Trophoblast cell (in vitro differentiated cells and primary cell): ENCODE results near the gene RASGEF1C.
A peak's percentile ranks its signal among the peaks of the same experiment; 100 is the strongest.

Source experiments
- DNase-seq, 2 donors: peaks; one replicate each; pipeline ENCODE4 v3.0.0-alpha.2; 2016
- H2AFZ ChIP-seq: 2 replicates; pipeline ENCODE4 v1.6.1; 2013; ENCODE audit warnings: low read length, moderate library complexity, mild to moderate bottlenecking; ENCODE audit not compliant: insufficient read depth, poor library complexity
- H2AK5ac ChIP-seq: 2 replicates; pipeline ENCODE4 v1.6.1; 2013; ENCODE audit warnings: mild to moderate bottlenecking, low read length
- H2BK120ac ChIP-seq: 2 replicates; pipeline ENCODE4 v1.6.1; 2013; ENCODE audit warnings: low read length, mild to moderate bottlenecking, moderate library complexity; ENCODE audit not compliant: insufficient read depth, poor library complexity
- H2BK12ac ChIP-seq: 2 replicates; pipeline ENCODE4 v1.6.1; 2013; ENCODE audit warnings: mild to moderate bottlenecking, low read length, moderate library complexity
- H2BK5ac ChIP-seq: 2 replicates; pipeline ENCODE4 v1.6.1; 2013; ENCODE audit warnings: low read length, low read depth, moderate library complexity, mild to moderate bottlenecking; ENCODE audit not compliant: poor library complexity
- H3K14ac ChIP-seq: 2 replicates; pipeline ENCODE4 v1.6.1; 2013; ENCODE audit warnings: mild to moderate bottlenecking, low read length
- H3K18ac ChIP-seq: 2 replicates; pipeline ENCODE4 v1.6.1; 2013; ENCODE audit warnings: mild to moderate bottlenecking, low read length
- H3K23ac ChIP-seq: 2 replicates; pipeline ENCODE4 v1.6.1; 2013; ENCODE audit warnings: low read length
- H3K27ac ChIP-seq: 2 replicates; pipeline ENCODE4 v1.5.1; 2013; ENCODE audit warnings: low read depth, mild to moderate bottlenecking, inconsistent platforms, low read length, moderate library complexity
- H3K27me3 ChIP-seq: 2 replicates; pipeline ENCODE4 v1.6.1; 2013; ENCODE audit warnings: inconsistent platforms, mild to moderate bottlenecking, low read length, moderate library complexity; ENCODE audit not compliant: insufficient read depth
- H3K36me3 ChIP-seq, 2 experiments: 1 replicate in 1 of 2; 2 replicates in 1 of 2; pipeline ENCODE4 v1.6.1; 2013; ENCODE audit warnings: low read length in 2 of 2, mild to moderate bottlenecking in 2 of 2, moderate library complexity in 1 of 2; ENCODE audit not compliant: insufficient read depth in 2 of 2, control insufficient read depth in 1 of 2
- H3K4ac ChIP-seq: 2 replicates; pipeline ENCODE4 v1.6.1; 2013; ENCODE audit warnings: low read depth, mild to moderate bottlenecking, low read length, moderate library complexity
- H3K4me1 ChIP-seq, 2 experiments: 1 replicate in 1 of 2; 2 replicates in 1 of 2; pipeline ENCODE4 v1.6.1; 2013; ENCODE audit warnings: low read length in 2 of 2, mild to moderate bottlenecking in 2 of 2, moderate library complexity in 1 of 2; ENCODE audit not compliant: insufficient read depth in 2 of 2, control insufficient read depth in 1 of 2
- H3K4me2 ChIP-seq: 2 replicates; pipeline ENCODE4 v1.6.1; 2013; ENCODE audit warnings: inconsistent platforms, mild to moderate bottlenecking, low read length, moderate library complexity
- H3K4me3 ChIP-seq: 2 replicates; pipeline ENCODE4 v1.5.1; 2013; ENCODE audit warnings: mild to moderate bottlenecking, low read depth, low read length, inconsistent platforms
- H3K79me1 ChIP-seq: one replicate; pipeline ENCODE4 v1.6.1; 2013; ENCODE audit warnings: low read length
- H3K79me2 ChIP-seq: 2 replicates; pipeline ENCODE4 v1.6.1; 2013; ENCODE audit warnings: low read length, mild to moderate bottlenecking; ENCODE audit not compliant: control insufficient read depth, insufficient read depth, poor library complexity
- H3K9ac ChIP-seq: 2 replicates; pipeline ENCODE4 v1.6.1; 2013; ENCODE audit warnings: mild to moderate bottlenecking, low read length
- H3K9me3 ChIP-seq: 2 replicates; pipeline ENCODE4 v1.6.1; 2013; ENCODE audit warnings: low read depth, mild to moderate bottlenecking, control low read depth, inconsistent platforms, low read length; ENCODE audit not compliant: insufficient read depth
- H4K12ac ChIP-seq: 2 replicates; pipeline ENCODE4 v1.6.1; 2013; ENCODE audit warnings: low read depth, mild to moderate bottlenecking, low read length, moderate library complexity
- H4K8ac ChIP-seq: 2 replicates; pipeline ENCODE4 v1.6.1; 2013; ENCODE audit warnings: low read depth, mild to moderate bottlenecking, low read length, moderate library complexity
- H4K91ac ChIP-seq: one replicate; pipeline ENCODE4 v1.6.1; 2013; ENCODE audit warnings: low read depth, mild to moderate bottlenecking, low read length, moderate library complexity
- WGBS: extraction: QIAGEN DNeasy Blood & Tissue Kit; methylation state at CpG from one replicate; pipeline ENCODE4 v1.1.7; 2013; ENCODE audit warnings: missing lambda C conversion rate; ENCODE audit not compliant: insufficient read length, insufficient coverage; ENCODE audit errors: extremely low coverage; 5-methylcytosine and 5-hydroxymethylcytosine counted together

RASGEF1C gene

GRCh38 chr5:180250329-180250728 is 41.3 kb upstream of the RASGEF1C start:
- Histone ChIP-seq H3K4me2 (no peak overlapping the region), H3K4ac (no peak overlapping the region), H4K91ac (no peak overlapping the region), H2AK5ac (no peak overlapping the region), H3K4me3 (no peak overlapping the region), H3K36me3 (peaks cover 56 to 59% of the 10 kb centered on the region in 2 experiments), H3K18ac (no peak overlapping the region), H2BK5ac (no peak overlapping the region), H4K8ac (no peak overlapping the region), H3K23ac (no peak overlapping the region), H3K79me2 (no peaks in the 10 kb centered on the region), H3K79me1 (no peaks in the 10 kb centered on the region), H3K9ac (no peak overlapping the region), H2AFZ (no peak overlapping the region), H2BK120ac (no peak overlapping the region), H2BK12ac (no peak overlapping the region), H3K9me3 (peaks cover 35% of the 10 kb centered on the region), H3K27me3 (no peaks in the 10 kb centered on the region), H3K4me1 (no peaks in the 10 kb centered on the region), H4K12ac (no peak overlapping the region), H3K27ac (no peak overlapping the region), H3K14ac (no peak overlapping the region)
- no CpG with 5 or more reads among the region's 4 CpGs for WGBS
- DNase-seq: peak in 1 of 2 donors; percentile 25

- Histone ChIP-seq H4K12ac (no peak overlapping the region), H3K9ac (no peak overlapping the region), H3K4me2 (no peak overlapping the region), H2BK120ac (no peak overlapping the region), H3K27me3 (no peaks in the 10 kb centered on the region), H2BK5ac (no peak overlapping the region), H3K23ac (no peak overlapping the region), H3K4me1 (no peaks in the 10 kb centered on the region), H3K9me3 (peaks cover 1% of the 10 kb centered on the region), H3K4ac (no peak overlapping the region), H4K8ac (no peak overlapping the region), H2AFZ (no peak overlapping the region), H2AK5ac (no peak overlapping the region), H3K79me1 (no peaks in the 10 kb centered on the region), H3K79me2 (no peaks in the 10 kb centered on the region), H3K36me3 (peaks cover 23 to 28% of the 10 kb centered on the region in 2 experiments), H3K18ac (no peak overlapping the region), H2BK12ac (no peak overlapping the region), H4K91ac (no peak overlapping the region), H3K14ac (no peak overlapping the region), H3K27ac (no peak overlapping the region), H3K4me3 (no peak overlapping the region)
- no CpG with 5 or more reads among the region's 5 CpGs for WGBS
- DNase-seq: no peak
Observed at GRCh38 chr5:180241600-180241999, 32.6 kb upstream of the RASGEF1C start.

- no peak overlapping the region for H3K27ac ChIP-seq
- H3K27me3 ChIP-seq: no peaks in the 10 kb centered on the region
- no peaks in the 10 kb centered on the region for H3K79me1 ChIP-seq
- H3K36me3 ChIP-seq: peaks cover 26 to 29% of the 10 kb centered on the region in 2 experiments
- peak in 1 of 2 donors; percentile 3 for DNase-seq
- H3K4me2 ChIP-seq: no peak overlapping the region
- H2BK12ac ChIP-seq: no peak overlapping the region
- H2BK5ac ChIP-seq: no peak overlapping the region
- no peak overlapping the region for H2AFZ ChIP-seq
- no peaks in the 10 kb centered on the region for H3K79me2 ChIP-seq
- H3K9ac ChIP-seq: no peak overlapping the region
- H2BK120ac ChIP-seq: no peak overlapping the region
- H3K4ac ChIP-seq: no peak overlapping the region
- no peak overlapping the region for H3K18ac ChIP-seq
- peaks cover 1% of the 10 kb centered on the region for H3K9me3 ChIP-seq
- no peak overlapping the region for H3K14ac ChIP-seq
- no peak overlapping the region for H4K91ac ChIP-seq
- H4K8ac ChIP-seq: no peak overlapping the region
- no peak overlapping the region for H2AK5ac ChIP-seq
- no peak overlapping the region for H3K23ac ChIP-seq
- no CpG with 5 or more reads among the region's 2 CpGs for WGBS
- H3K4me3 ChIP-seq: no peak overlapping the region
- no peak overlapping the region for H4K12ac ChIP-seq
- peaks cover 1 to 2% of the 10 kb centered on the region in 2 experiments for H3K4me1 ChIP-seq
Observed at GRCh38 chr5:180238631-180239030, 29.6 kb upstream of the RASGEF1C start.

- Histone ChIP-seq H3K18ac (no peak overlapping the region), H4K8ac (no peak overlapping the region), H3K14ac (no peak overlapping the region), H2BK5ac (no peak overlapping the region), H3K4ac (no peak overlapping the region), H3K4me3 (no peak overlapping the region), H3K79me2 (no peaks in the 10 kb centered on the region), H3K27ac (no peak overlapping the region), H4K12ac (no peak overlapping the region), H2AK5ac (no peak overlapping the region), H3K23ac (no peak overlapping the region), H3K79me1 (no peaks in the 10 kb centered on the region), H3K4me1 (peaks cover 2% of the 10 kb centered on the region in 2 experiments), H3K9me3 (peaks cover 1% of the 10 kb centered on the region), H4K91ac (no peak overlapping the region), H3K9ac (no peak overlapping the region), H2AFZ (no peak overlapping the region), H3K4me2 (no peak overlapping the region), H2BK12ac (no peak overlapping the region), H3K36me3 (peaks cover 25 to 26% of the 10 kb centered on the region in 2 experiments), H3K27me3 (no peaks in the 10 kb centered on the region), H2BK120ac (no peak overlapping the region)
- DNase-seq: no peak
- WGBS: no CpG with 5 or more reads among the region's 1 CpG
Observed at GRCh38 chr5:180235846-180236245, 26.8 kb upstream of the RASGEF1C start.
